GM19468 (cell line): Measurements from ENCODE around the gene GGA3.
A peak's percentile ranks its signal among the peaks of the same experiment; 100 is the strongest.
"Not testable (repeated sequence)": the region's sequence is repeated elsewhere in the genome, so short reads cannot be mapped to it uniquely, and the experiment has no call there.

Experiments used
- ATAC-seq: cut with Tn5 transposase; IDR thresholded peaks from one replicate; pipeline ENCODE4 v1.9.1; 2021; ENCODE audit warnings: mild to moderate bottlenecking, moderate library complexity, moderate number of reproducible peaks; ENCODE audit not compliant: unreplicated experiment; ENCODE audit errors: extremely low read depth

Gene GGA3, protein sequence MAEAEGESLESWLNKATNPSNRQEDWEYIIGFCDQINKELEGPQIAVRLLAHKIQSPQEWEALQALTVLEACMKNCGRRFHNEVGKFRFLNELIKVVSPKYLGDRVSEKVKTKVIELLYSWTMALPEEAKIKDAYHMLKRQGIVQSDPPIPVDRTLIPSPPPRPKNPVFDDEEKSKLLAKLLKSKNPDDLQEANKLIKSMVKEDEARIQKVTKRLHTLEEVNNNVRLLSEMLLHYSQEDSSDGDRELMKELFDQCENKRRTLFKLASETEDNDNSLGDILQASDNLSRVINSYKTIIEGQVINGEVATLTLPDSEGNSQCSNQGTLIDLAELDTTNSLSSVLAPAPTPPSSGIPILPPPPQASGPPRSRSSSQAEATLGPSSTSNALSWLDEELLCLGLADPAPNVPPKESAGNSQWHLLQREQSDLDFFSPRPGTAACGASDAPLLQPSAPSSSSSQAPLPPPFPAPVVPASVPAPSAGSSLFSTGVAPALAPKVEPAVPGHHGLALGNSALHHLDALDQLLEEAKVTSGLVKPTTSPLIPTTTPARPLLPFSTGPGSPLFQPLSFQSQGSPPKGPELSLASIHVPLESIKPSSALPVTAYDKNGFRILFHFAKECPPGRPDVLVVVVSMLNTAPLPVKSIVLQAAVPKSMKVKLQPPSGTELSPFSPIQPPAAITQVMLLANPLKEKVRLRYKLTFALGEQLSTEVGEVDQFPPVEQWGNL

GRCh38 chr17:75261336-75262111 lies at the start of gene GGA3, which contains the start of gene MRPS7:
TSS of gene GGA3 (minus strand) at chr17:75261606. CDS start at chr17:75261587, 19 bp downstream.
TSS of gene MRPS7 (plus strand) at chr17:75261879. CDS start at chr17:75261901, 22 bp downstream.
- ATAC-seq, result peak; percentile 41

DNA sequence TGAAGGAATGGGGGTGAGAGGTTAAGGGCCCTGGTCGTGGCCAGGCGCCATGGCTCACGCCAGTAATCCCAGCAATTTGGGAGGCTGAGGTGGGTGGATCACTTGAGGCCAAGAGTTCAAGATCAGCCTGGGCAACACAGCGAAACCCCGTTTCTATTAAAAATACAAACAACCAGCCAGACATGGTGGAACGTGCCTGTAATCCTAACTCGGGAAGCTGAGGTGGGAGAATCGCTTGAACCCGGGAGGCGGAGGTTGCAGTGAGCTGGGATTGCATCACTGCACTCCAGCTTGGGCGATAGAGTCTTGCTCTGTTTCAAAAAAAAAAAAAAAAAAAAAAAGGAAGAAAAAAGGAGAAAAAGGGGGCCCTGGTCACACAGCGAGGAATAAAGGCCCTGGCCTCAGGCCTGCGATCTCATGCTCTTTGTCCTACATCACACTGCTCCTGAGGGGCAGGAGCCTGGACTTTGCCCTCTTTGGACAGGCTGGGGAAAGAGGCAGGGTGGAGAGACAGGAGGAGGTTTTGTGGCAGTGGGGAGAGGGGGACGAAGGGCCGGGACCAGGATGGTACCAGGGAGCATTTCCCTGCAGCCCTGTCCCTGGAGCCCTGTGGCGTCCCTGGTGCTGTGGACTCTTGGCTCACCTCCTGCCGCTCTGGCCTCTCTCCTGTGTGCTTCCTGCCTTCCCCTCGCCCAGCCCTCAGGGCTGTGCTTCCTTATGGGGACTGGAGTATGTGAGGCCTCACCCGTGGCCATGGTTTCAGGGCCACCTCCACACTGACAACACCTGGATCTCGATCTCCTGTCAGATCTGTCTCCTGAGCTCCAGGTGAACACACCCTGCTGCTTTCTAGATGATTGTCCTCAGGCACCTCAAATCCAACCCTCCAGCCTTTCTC lies 47.6 kb upstream of the GGA3 start:
- ATAC-seq, result no peak

DNA sequence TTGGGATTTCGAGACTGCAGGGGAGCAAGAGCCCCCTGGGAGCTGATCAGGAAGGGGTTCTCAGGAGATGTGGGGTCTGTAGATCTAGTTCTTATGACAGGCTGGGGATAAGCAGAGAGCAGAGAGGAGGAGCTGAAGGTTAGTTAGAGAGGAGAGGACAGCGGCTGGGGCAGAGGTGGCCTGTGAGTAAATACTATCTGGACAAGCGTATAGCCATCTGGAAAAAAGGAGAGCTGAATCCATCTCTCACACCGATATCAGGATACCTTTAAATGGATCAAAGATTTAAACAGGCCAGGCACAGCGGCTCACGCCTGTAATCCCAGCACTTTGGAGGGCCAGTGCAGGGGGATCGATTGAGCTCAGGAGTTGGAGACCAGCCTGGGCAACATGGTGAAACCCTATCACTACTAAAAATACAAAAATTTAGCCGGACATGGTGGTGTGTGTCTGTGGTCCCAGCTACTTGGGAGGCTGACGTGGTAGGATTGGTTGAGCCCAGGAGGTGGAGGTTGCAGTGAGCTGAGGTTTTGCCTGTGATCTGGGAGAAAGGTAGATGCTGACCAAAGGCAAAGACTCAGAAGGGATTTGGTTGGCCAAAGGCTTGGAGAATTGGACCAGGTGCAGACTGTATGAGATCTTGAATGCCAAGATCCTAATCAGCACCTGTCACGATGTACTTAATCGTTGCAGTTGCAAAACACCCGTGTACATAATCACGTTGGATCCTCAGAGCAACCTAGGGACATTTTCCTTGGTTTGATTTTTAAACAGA lies 46.7 kb upstream of the GGA3 start:
- ATAC-seq, result no peak

GRCh38 chr17:75301502-75302206 lies 40.2 kb upstream of the GGA3 start:
- ATAC-seq, result no peak

- ATAC-seq, result no peak
Measured at GRCh38 chr17:75301049-75301448, 39.6 kb upstream of the GGA3 start.

- no peak for ATAC-seq
Measured at GRCh38 chr17:75300280-75300679, 38.9 kb upstream of the GGA3 start.

DNA sequence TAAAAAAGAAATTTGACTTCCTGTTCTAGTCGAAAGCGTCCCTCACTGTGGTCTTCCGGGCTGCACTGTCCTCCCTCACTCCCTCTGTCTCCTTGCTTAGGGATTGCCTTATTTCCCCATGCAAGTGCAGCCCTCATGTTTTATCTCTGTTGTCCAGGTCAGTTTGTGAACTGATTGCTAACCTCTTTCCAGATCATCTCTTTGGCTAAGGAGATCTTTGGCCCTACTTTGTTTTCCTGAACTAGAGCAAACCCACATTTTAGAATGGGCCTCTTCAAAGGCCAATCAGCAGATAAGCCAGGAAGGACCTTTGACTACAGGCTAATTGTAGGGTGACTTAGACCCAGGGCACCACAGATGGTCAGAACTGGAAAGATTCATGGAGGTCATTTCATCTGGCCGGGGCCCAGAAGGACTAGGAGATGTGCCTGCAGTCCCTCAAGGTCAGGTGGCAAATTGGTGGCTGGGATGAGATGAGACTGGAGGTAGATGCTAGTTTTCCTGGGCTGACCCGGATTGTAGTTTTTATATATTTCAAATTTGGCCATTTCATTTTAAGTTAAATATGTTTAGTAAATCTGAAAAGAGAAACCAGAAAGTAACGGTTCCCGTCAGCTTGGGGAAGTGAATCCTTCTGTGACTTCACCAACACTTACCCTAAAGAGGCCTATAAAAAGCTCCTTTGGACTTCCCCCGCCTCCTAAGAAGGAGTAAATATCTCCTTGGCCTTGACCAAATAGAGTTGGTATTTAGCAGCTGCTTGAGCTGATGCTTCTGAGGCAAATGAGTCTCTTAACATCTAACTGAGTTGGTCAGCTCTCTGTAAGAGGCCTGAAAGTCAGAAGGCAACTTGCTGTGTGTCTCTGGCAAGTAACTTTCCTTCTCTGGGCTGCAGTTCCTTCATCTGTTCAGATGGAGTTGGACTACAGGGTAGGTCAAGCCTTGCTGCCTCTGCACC lies 34.1 kb upstream of the GGA3 start:
- ATAC-seq, result peak; percentile 27

- ATAC-seq, result not testable (repeated sequence)
Measured at GRCh38 chr17:75292810-75293448, 31.5 kb upstream of the GGA3 start.

GRCh38 chr17:75289832-75290337 lies 28.5 kb upstream of the GGA3 start:
- ATAC-seq, result no peak

GRCh38 chr17:75289115-75289831 lies 27.9 kb upstream of the GGA3 start, which contains the start of gene SLC25A19:
TSS of gene SLC25A19 (minus strand) at chr17:75289433. CDS start at chr17:75286764, 2,669 bp downstream.
- peak; percentile 86 for ATAC-seq

GRCh38 chr17:75288770-75289114 lies 27.3 kb upstream of the GGA3 start:
- ATAC-seq, result no peak

- ATAC-seq, result no peak
Measured at GRCh38 chr17:75288359-75288758, 27.0 kb upstream of the GGA3 start.

- ATAC-seq, result no peak
Measured at GRCh38 chr17:75287221-75287620, 25.8 kb upstream of the GGA3 start.

- no peak for ATAC-seq
Measured at GRCh38 chr17:75285123-75285522, 23.7 kb upstream of the GGA3 start.

GRCh38 chr17:75280189-75280588 lies 18.8 kb upstream of the GGA3 start:
- ATAC-seq, result not testable (repeated sequence)

DNA sequence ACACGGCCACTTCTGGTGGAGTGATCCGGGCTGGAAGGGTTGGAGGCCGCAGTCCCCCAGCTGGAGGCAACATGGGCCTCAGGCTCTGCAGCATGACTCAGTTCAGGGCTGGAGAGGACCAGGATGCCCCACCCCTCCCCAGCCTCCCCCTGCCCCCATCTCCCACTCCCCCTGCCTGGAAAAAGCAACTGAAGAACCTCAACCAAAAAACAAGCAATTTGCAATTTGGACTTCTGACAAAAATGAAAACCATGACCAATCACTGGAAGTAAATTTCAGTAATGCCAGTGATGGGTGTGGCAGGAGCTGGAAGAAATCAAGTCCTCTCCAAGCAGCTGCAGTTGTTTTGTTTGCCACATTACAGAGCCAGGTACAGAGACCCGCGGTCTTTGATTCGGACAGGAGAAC lies 16.3 kb upstream of the GGA3 start:
- no peak for ATAC-seq
